ENCODE results near the gene TCEANC2. TPM values are rescaled to one million over a fixed set of nuclear protein-coding genes. Genes with fewer than 3 reads are reported as not detected.

The TCEANC2 gene
- total RNA-seq, 1 donor from 2014 or later = 2.4 TPM

- no peaks in the 10 kb centered on the region for H3K36me3 ChIP-seq (ENCODE audit: control insufficient read depth, insufficient read depth, low read length)
- no peak for TF ChIP-seq CTCF (IDR thresholded peaks at IDR 0.05; ENCODE audit: insufficient read depth, low read length, severe bottlenecking)
- DNase-seq (ENCODE audit: low read depth) (no peak), FAIRE-seq (no peak)
- H3K27me3 ChIP-seq (ENCODE audit: control insufficient read depth, insufficient read depth, low read length) = peaks cover 11% of the 10 kb centered on the region
- H3K4me3 ChIP-seq (ENCODE audit: low read depth, low read length) = no peak overlapping the region
These were observed 44.0 kb upstream of the TCEANC2 start for GRCh38 chr1:54009406-54009805.

- TF ChIP-seq CTCF (IDR thresholded peaks at IDR 0.05; ENCODE audit: insufficient read depth, low read length, severe bottlenecking) = no peak
- peaks cover 11% of the 10 kb centered on the region for H3K27me3 ChIP-seq (ENCODE audit: control insufficient read depth, insufficient read depth, low read length)
- DNase-seq (ENCODE audit: low read depth) = no peak
- H3K36me3 ChIP-seq (ENCODE audit: control insufficient read depth, insufficient read depth, low read length) = no peaks in the 10 kb centered on the region
- FAIRE-seq = no peak
- no peak overlapping the region for H3K4me3 ChIP-seq (ENCODE audit: low read depth, low read length)
These were observed 42.8 kb upstream of the TCEANC2 start for GRCh38 chr1:54010415-54011117.

GRCh38 chr1:54011316-54012007 lies 41.9 kb upstream of the TCEANC2 start:
- Histone ChIP-seq H3K27me3 (ENCODE audit: control insufficient read depth, insufficient read depth, low read length) (peaks cover 11% of the 10 kb centered on the region), H3K36me3 (ENCODE audit: control insufficient read depth, insufficient read depth, low read length) (no peaks in the 10 kb centered on the region), H3K4me3 (ENCODE audit: low read depth, low read length) (no peak overlapping the region)
- DNase-seq (ENCODE audit: low read depth) (no peak), FAIRE-seq (no peak)
- TF ChIP-seq CTCF (IDR thresholded peaks at IDR 0.05; ENCODE audit: insufficient read depth, low read length, severe bottlenecking) = no peak

GRCh38 chr1:54012008-54012325 lies 41.4 kb upstream of the TCEANC2 start:
- FAIRE-seq (no peak), DNase-seq (ENCODE audit: low read depth) (no peak)
- Histone ChIP-seq H3K36me3 (ENCODE audit: control insufficient read depth, insufficient read depth, low read length) (no peaks in the 10 kb centered on the region), H3K4me3 (ENCODE audit: low read depth, low read length) (no peak overlapping the region), H3K27me3 (ENCODE audit: control insufficient read depth, insufficient read depth, low read length) (peaks cover 11% of the 10 kb centered on the region)
- TF ChIP-seq CTCF (IDR thresholded peaks at IDR 0.05; ENCODE audit: insufficient read depth, low read length, severe bottlenecking) = no peak

GRCh38 chr1:54012863-54013262 lies 40.5 kb upstream of the TCEANC2 start:
- TF ChIP-seq CTCF (IDR thresholded peaks at IDR 0.05; ENCODE audit: insufficient read depth, low read length, severe bottlenecking) = no peak
- Histone ChIP-seq H3K36me3 (ENCODE audit: control insufficient read depth, insufficient read depth, low read length) (no peaks in the 10 kb centered on the region), H3K4me3 (ENCODE audit: low read depth, low read length) (no peak overlapping the region), H3K27me3 (ENCODE audit: control insufficient read depth, insufficient read depth, low read length) (peaks cover 11% of the 10 kb centered on the region)
- FAIRE-seq = no peak
- DNase-seq (ENCODE audit: low read depth) = no peak
